Transverse colon (tissue), 4 donors: ENCODE measurements around the gene PRKG1.

Source experiments
- CTCF ChIP-seq, 5 experiments: fragments of 200-600 bp in 3 of 5; fragments of 450-650 bp in 2 of 5; sonication (generic) in 3 of 5; IDR thresholded peaks; 1 replicate in 2 of 5; 2 replicates in 3 of 5; pipeline ENCODE4 v1.5.1; 2016 to 2017; ENCODE audit warnings: antibody characterized with exemption in 5 of 5, inconsistent platforms in 3 of 5, mild to moderate bottlenecking in 2 of 5, moderate library complexity in 1 of 5
- POLR2AphosphoS5 ChIP-seq, 3 donors: sonication (generic); formaldehyde crosslinking; IDR thresholded peaks; one replicate each; pipeline ENCODE4 v1.6.1; 2016; ENCODE audit warnings: antibody characterized with exemption in 3 of 3

DNA sequence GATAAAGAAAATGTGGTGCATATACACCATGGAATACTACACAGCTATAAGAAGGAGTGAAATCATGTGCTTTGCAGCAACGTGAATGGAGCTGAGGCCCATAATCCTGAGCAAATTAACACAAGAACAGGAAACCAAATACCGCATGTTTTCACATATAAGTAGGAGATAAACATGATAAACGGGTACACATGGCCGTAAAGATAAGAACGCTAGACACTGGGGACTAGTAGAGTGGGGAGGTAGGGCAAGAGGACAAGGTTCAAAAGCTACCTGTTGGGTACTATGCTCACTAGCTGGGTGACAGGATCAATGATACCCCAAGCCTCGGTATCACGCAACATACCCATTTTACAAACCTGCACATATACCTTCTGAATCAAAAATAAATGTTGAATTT, 511.5 kb downstream of the PRKG1 start:
- no peak for TF ChIP-seq CTCF (IDR thresholded peaks at IDR 0.05)
- TF ChIP-seq POLR2AphosphoS5 (IDR thresholded peaks at IDR 0.05), result no peak
